HS-27A (cell line): ENCODE results near the gene CHPT1.

ENCODE experiments used
- DNase-seq: peaks from one replicate; pipeline ENCODE4 v3.0.0-alpha.2; 2012; ENCODE audit warnings: low read depth, missing footprints

CHPT1 gene

GRCh38 chr12:101763246-101763931 lies 65.9 kb downstream of the CHPT1 start:
- DNase-seq: no peak

GRCh38 chr12:101764051-101764792 lies 66.8 kb downstream of the CHPT1 start:
- no peak for DNase-seq

- DNase-seq: no peak
These were observed 70.1 kb downstream of the CHPT1 start for GRCh38 chr12:101767537-101767936.

GRCh38 chr12:101768781-101769180 lies 71.3 kb downstream of the CHPT1 start:
- no peak for DNase-seq

- DNase-seq: no peak
These were observed 72.4 kb downstream of the CHPT1 start for GRCh38 chr12:101769865-101770264.

GRCh38 chr12:101772012-101772775 lies 74.8 kb downstream of the CHPT1 start:
- no peak for DNase-seq

- peak; percentile 19 for DNase-seq
These were observed 76.3 kb downstream of the CHPT1 start for GRCh38 chr12:101773650-101774162.

- DNase-seq: no peak
These were observed 78.4 kb downstream of the CHPT1 start for GRCh38 chr12:101775816-101776215.

GRCh38 chr12:101777485-101777884 lies 80.0 kb downstream of the CHPT1 start:
- no peak for DNase-seq

- DNase-seq: no peak
These were observed 80.5 kb downstream of the CHPT1 start for GRCh38 chr12:101777978-101778377.
